ENCODE measurements around the gene PNMT. TPM values are rescaled to one million over a fixed set of nuclear protein-coding genes. Genes with fewer than 3 reads are reported as not detected.

Gene PNMT
- total RNA-seq, 4 donors from 2014 or later: 1.1 to 3.3 (median 1.2) TPM; not detected in 1

GRCh38 chr17:39659279-39660010 is 8.8 kb upstream of the PNMT start:
- Histone ChIP-seq H3K27ac (peak overlapping the region; percentile 12 to 79 (median 35)), H3K36me3 (peaks cover 17 to 18% of the 10 kb centered on the region in 2 donors)

GRCh38 chr17:39660011-39660360 is 8.3 kb upstream of the PNMT start:
- no peaks in the 10 kb centered on the region for H3K9me3 ChIP-seq
- peaks cover 17 to 18% of the 10 kb centered on the region in 2 donors for H3K36me3 ChIP-seq
- 74 to 87% methylated on average over 5 of the region's 5 CpGs for WGBS, 2 donors
- DNase-seq: no peak
- TF ChIP-seq POLR2A (IDR thresholded peaks at IDR 0.05): no peak
- TF ChIP-seq CTCF (IDR thresholded peaks at IDR 0.05): no peak
- H3K27ac ChIP-seq: peak overlapping the region in 2 of 3 donors; percentile 35 to 79
- H3K27me3 ChIP-seq: no peaks in the 10 kb centered on the region
- peaks cover 15 to 32% of the 10 kb centered on the region in 2 donors for H3K4me1 ChIP-seq
- no peak overlapping the region for H3K4me3 ChIP-seq (replicated peaks in 1 of 3)
- intact Hi-C loops (cut with DNase I): no loop called here

More at GRCh38 chr17:39659279-39660010, 8.8 kb upstream of the PNMT start:
- no peak for DNase-seq
- H3K27me3 ChIP-seq: no peaks in the 10 kb centered on the region
- intact Hi-C loops (cut with DNase I): no loop called here
- H3K9me3 ChIP-seq: no peaks in the 10 kb centered on the region
- no peak for TF ChIP-seq POLR2A (IDR thresholded peaks at IDR 0.05)
- no peak for TF ChIP-seq CTCF (IDR thresholded peaks at IDR 0.05)
- WGBS, 2 donors: 67 to 69% methylated on average over 15 of the region's 15 CpGs
- H3K4me3 ChIP-seq (replicated peaks in 1 of 3): no peak overlapping the region
- peaks cover 15 to 27% of the 10 kb centered on the region in 2 donors for H3K4me1 ChIP-seq

GRCh38 chr17:39660397-39661385 is 7.6 kb upstream of the PNMT start:
- H3K27me3 ChIP-seq: no peaks in the 10 kb centered on the region
- H3K4me3 ChIP-seq (replicated peaks in 1 of 3): no peak overlapping the region
- 90 to 92% methylated on average over 21 to 31 of the region's 35 CpGs for WGBS, 2 donors
- peaks cover 15 to 39% of the 10 kb centered on the region in 2 donors for H3K4me1 ChIP-seq
- TF ChIP-seq POLR2A (IDR thresholded peaks at IDR 0.05) (no peak), CTCF (IDR thresholded peaks at IDR 0.05) (no peak)
- no peak for DNase-seq
- no peaks in the 10 kb centered on the region for H3K9me3 ChIP-seq
- intact Hi-C loops (cut with DNase I): no loop called here
- H3K36me3 ChIP-seq: peaks cover 17 to 18% of the 10 kb centered on the region in 2 donors
- peak overlapping the region; percentile 33 to 79 (median 35) for H3K27ac ChIP-seq

- DNase-seq: no peak
- Histone ChIP-seq H3K36me3 (peaks cover 17 to 18% of the 10 kb centered on the region in 2 donors), H3K9me3 (no peaks in the 10 kb centered on the region), H3K27me3 (no peaks in the 10 kb centered on the region), H3K4me3 (replicated peaks in 1 of 3) (no peak overlapping the region), H3K4me1 (peaks cover 15 to 51% of the 10 kb centered on the region in 2 donors), H3K27ac (peak overlapping the region; percentile 18 to 58 (median 47))
- 83 to 84% methylated on average over 5 to 8 of the region's 8 CpGs for WGBS, 2 donors
- TF ChIP-seq POLR2A (IDR thresholded peaks at IDR 0.05): no peak
- TF ChIP-seq CTCF (IDR thresholded peaks at IDR 0.05): no peak
- intact Hi-C loops (cut with DNase I): no loop called here
These were observed 6.3 kb upstream of the PNMT start for GRCh38 chr17:39661744-39662541.

Measured in thyroid gland (tissue), 4 donors.